HG02588 (cell line): Measurements from ENCODE around the gene SLC37A1.

Experiments
- ATAC-seq: cut with Tn5 transposase; IDR thresholded peaks from one replicate; pipeline ENCODE4 v1.9.1; 2021; ENCODE audit warnings: mild to moderate bottlenecking, moderate library complexity; ENCODE audit not compliant: unreplicated experiment

Gene SLC37A1

DNA sequence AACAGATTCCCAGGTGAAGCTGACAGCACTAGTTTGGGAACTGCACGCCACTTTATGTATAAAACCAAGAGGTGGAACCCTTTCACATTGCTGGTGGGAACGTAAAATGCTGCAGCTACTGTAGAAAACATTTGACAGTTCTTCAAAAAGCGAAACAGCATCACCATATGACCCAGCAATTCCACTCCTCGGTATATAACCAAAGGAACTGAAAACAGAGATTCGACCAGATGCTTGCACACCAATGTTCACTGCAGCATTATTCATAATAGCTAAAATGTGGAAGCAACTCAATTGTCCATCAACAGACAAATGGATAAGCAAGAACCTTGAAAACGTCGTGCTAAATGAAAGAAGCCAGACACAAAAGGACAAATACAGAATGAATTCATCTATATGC, 35.1 kb upstream of the SLC37A1 start:
- ATAC-seq = no peak

DNA sequence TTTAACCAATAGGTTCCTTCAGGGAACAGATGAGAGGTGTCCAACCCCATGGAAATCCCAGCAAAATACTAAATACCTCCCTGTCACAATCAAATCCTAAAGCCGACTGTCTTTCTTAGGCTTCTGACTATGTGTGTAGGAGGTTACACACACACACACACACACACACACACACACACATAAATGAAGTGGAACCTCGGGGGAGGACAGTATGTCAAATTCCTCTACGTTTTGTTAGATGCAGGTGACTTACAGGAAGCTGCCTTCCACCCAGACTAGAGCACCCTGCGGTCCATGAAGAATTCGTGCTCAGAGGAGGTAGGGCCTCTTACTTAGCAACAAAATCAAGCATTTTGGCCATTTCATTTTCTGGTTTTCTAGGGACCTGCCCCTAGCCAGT, 34.1 kb upstream of the SLC37A1 start:
- no peak for ATAC-seq

DNA sequence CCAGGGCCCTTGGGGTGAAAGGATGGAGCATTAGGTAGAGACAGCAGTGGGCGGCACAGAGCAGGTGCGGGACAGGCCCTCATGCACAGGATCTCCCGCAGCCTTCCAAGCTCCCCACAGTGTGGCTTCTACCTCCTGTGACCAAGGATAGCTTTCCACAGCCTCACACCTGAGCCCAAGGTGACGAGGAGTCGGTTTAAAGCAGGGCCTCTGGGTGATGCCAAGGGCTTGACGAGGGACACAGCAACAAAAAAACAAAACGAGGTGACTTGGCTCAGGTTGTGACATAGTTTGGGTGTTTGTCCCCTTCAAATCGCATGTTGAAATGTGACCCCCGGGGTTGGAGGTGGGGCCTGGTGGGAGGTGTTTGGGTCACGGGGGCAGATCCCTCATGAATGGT, 32.9 kb upstream of the SLC37A1 start:
- no peak for ATAC-seq

DNA sequence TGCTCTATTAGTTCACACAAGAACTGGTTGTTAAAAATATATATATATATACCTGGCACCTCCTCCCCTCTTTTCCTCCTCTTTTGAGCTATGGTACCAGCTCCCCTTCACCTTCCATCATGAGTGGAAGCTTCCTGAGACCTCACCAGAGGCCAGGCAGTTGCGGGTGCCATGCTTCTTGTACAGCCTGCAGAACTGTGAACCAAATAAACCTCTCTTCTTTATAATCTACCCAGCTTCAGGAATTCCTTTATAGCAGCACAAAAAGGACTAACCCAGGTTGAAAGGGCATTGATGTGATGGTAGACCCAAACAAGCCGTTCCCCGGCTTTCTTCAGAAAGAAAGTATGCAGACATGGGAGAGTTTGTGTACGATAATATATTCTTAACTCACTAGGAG, 32.5 kb upstream of the SLC37A1 start:
- ATAC-seq = no peak

DNA sequence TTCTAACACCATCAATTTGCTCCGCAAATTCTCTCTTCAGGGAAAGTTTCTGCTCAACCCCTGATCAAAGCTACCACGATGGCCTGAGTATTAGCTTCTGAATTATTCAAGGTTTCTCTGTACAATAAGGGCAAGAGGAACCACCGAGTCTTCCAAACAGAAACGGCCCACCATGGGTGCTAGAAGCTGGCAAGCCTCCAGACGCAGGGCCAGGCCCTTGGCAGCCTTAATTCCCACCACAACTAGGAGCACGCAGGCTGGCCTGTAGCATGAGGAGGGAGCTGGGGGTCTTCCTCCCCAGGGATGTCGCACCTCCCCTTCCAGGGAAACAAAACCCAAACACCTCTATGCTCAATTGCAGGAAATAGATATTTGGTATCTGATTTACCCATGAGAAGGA, 28.7 kb upstream of the SLC37A1 start:
- no peak for ATAC-seq

DNA sequence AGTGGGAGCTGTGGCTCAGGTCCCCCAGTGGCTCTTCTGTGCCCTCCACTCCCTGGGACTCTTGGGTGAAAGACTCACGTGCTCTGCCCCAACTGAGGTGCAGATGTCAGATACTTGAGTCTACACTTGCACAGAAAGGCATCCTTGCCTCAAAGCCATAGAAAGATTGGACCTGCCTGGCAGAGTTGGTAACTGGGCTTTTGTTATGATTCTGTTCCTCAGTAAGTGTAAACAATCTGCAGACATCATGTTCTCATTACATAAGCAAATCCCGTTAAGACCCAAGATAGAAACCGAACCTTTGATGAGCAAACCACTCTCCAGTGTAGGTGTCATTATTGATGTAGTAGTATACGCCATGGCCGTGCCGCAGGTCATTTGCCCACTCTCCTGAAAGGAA, 27.6 kb upstream of the SLC37A1 start:
- no peak for ATAC-seq

DNA sequence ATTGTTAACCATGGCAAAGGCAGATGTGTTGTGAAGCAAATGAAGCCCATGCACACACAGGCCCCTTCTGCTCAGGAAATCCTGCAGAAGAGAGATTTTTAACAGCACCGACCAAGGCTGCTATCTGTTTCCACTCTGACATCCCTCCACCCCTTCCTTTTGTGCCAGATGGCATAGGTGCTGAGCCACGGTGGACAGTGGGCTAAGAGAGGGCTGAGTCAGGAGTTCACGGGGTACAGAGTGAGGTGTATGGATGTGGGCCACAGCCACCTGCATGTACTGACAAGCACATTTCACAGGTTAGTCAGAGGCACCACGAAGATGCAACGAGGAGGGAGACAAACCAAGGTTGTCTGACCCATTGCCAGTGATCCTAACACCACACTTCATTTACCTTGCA, 27.1 kb upstream of the SLC37A1 start:
- ATAC-seq = no peak

DNA sequence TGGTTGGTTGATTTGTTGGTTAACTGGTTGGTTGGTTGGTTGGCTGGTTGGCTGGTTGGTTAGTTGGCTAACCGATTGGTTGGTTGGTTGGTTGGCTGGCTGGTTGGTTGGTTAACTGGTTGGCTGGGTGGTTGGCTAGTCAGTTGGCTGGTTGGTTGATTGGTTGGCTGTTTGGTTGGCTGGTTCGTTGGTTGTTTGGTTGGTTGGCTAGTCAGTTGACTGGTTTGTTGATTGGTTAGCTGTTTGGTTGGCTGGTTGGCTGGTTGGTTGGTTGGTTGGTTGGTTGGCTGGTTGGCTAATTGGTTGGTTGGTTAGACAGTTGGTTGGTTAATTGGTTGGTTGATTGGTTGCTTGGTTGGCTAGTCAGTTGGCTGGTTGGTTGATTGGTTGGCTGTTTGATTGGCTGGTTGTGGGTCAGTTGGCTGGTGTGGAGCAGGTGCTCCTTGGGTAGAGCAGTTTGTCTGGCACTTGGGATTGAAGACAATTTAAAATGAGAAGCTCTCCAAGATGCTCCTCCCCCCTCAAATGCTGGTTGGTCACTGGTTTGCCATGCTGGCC, 24.6 kb upstream of the SLC37A1 start:
- no peak for ATAC-seq

DNA sequence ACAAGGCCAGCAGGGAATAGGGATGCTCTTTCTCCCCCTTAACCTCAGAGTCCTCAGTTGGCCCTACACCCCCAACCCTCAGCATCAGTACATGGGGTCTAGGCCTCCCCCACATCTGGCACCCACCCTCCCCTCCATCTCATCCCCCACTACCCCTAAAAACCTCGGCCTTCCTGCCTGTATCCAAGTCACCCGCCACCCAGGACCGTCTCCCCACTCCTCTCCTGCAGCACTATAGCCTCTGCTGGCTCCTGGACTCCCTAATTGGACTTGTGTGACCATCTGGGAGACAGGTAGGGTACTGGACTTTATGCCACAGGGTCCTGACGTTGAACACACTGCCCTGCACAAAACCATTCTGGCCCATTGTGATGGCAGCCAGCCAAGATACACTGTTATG, 23.7 kb upstream of the SLC37A1 start:
- ATAC-seq = no peak

DNA sequence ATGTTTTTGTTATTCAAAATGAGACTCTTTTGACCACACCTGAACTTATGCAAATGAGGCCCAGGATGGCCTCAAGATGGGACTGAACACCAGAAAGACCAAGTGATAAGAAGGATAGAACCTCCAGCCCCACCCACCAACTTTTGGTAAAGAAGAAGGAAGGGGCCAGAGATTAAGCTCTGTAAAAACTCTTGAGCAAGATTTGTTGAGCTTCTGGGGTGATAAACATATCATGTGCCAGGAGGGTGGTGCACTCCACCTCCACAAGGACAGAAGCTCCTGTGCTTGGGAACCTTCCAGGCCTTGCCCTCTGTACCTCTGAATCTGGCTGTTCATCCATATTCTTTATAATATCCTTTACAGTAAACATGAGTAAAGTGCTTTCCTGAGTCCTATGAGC, 22.9 kb upstream of the SLC37A1 start:
- ATAC-seq = no peak

DNA sequence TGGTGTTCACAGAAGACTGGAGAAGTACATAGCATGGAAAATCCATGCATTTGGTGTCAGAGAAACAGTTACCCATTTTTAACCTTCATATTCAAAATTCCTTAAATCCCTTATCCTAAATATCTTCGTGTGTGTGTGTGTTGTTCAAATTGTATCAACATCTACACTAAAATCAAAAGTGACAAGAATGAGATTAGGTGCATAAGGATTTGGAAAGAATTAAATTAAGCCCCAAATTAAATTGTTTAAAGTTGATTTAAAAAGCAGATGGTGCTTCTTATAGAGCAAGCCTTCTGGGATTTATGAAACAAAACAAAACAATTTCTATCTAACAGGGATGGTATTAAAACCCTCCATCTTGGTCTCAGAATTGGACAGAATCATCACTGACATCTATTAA, 22.3 kb upstream of the SLC37A1 start:
- no peak for ATAC-seq

DNA sequence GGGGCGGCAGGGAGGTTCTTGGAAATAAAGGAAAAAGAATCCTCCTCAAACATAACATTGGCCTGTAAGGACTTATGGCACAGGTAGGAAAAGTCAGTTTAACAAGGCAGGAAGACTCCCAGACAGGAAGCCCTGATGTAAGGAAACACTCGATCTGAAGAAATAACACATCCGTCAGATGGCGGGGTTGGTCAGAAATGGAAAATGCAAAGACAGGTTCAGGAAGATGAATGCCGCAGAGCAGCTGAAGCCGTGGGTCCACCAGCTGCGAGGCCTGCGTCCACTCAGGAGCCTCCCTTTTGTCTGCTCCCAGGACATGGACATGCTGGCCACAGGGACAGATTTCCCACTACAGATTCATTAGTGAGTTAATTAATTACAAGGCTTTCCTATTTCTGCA, 21.5 kb upstream of the SLC37A1 start:
- ATAC-seq = no peak

DNA sequence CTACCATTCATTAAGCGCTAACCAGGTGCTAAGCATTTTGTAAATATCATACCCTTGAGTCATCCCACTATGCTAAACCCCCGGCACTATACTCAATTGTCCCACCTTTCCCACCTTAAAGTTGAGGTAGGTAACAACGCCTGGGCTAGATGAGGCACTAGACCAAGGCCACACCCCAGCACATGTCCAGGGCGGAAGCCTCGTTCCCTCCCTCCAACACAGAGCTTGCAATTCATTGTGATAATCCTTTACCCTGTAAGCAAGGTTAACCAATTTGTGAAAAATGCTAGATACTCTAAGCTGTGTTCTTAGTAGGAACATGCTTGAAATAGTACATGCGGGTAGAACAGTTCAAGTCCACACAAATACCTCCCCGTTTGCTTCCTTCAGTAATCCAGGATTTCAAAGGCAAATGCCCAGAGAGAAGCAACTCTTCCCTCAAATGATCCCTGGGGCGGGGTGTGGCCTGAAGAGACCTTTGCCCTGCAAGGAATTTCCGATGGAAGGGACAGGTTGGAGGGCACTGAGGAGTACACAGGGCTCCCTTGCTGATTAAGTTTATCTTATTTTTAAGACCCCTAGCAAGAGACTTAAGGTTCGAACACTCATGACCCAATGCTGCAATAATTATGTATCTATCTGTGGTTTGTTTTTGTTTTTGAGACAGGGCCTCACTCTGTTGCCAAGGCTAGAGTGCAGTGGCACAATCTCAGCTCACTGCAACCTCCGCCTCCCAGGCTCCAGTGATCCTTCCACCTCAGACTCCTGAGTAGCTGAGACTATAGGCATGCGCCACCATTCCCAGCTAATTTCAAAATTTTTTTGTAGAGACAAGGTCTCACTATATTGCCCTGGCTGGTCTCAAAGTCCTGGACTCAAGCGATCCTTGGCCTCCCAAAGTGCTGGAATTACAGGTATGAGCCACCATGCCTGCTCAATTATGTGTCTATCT, 20.3 kb upstream of the SLC37A1 start:
- no peak for ATAC-seq

DNA sequence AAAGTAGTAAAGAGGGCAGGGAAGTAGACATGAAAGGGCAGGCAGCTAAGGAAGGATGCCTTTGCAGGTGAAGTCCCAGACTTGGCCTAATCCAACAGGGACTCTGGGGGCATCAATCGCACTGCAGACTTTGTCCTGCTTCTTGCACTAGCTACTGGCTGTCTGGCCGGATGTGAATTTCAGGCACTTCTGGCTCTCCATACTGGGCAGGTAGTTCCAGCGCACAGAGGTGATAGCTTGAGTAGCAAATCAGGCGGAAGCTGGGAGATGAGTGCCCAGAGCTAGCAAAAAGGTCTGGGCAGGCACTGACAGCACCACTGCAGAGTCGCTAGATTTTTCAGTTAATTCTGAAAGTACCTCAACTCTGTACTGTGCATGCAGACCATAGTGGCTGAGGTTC, 18.6 kb upstream of the SLC37A1 start:
- ATAC-seq = no peak

DNA sequence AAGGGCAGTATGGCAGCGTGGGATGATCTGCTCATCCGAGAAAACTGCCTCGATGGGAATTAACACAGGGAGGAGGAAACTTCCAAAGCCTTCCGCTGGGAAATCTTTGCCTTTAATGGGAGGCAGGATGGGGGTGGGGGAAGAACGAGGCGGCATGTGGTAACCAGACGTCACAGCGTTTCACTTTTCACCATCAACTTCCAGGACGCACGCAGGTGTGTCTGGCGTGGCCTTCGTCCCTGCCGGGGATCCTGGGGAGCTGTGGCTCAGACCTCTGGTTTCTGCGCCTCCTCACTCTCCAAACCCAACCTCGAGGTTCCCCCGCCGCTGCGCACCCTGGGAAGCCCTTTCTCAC, 17.9 kb upstream of the SLC37A1 start:
- ATAC-seq = peak; percentile 10

DNA sequence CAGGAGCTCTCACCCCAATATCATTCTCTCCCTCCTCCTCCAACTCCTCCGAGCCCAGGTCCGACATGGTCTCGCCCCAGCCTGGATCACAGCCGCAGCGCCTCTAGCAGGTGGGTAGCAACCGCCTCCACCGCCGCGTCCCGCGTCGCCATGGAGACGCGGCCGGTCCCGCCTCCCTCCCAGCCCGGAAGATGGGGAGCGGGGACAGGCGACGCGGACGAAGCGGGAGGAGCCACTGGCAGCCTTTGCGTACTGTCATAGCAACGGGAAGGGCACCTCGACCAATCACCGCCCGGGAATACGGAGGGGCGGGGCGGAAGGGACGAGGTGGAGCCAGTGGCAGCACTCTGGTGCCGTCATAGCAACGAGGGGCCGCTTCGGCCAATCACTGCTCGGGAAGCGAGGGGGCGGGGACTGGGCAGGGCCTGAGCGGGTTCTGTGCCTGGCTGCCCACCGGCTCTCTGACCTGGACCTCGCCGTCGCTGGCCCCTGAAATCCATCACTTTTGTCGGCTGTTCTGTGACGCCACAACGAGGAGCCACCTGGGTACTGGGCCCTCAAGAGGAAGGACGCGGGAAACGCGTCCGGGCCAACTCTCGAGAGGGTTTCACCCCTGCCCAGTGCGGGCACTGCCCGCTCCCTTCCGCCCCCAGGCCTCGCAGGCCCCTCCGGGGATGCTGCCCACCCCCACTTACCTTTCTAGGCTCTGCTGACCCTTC, 17.4 kb upstream of the SLC37A1 start, which contains the start of gene RSPH1:
TSS of gene RSPH1 (minus strand) at position 105 of the 719 bp plus-strand sequence. CDS start at position 67, 38 bp downstream.
- ATAC-seq = peak; percentile 98

DNA sequence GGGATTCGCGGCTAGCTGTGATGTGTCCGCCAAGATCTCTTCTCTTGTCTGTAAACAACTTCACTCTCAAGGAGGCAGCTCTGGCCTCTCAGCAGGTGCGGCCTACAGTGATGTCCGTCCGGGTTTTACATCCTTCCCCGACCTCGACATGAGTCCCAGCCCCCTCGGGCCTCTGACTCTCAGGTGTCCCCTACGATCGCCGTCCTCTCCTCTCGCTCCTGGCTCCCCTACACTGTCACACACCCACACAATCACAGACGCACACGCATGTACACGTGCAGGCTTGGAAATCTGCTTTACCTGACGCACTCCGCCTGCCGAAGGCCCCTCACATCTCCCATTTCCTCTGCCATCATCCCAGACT, 16.8 kb upstream of the SLC37A1 start:
- no peak for ATAC-seq

DNA sequence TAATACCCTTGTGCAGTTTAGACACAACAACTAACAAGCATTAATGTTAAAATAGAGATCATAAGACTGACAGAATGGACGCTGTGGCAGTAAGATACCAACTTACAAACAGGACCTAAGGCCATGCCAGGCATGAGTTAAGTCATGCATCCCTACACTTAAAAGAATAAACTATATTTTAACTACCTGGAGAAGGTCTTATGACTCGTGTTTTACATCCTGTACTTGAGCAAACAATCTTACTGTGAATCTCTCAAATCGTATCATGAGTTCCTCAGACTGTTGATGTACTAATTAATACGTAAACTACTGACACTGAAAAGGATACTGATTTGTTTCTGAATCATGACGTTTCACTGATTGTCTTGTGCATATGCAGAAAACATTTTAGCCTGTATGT, 15.6 kb upstream of the SLC37A1 start:
- ATAC-seq = no peak

DNA sequence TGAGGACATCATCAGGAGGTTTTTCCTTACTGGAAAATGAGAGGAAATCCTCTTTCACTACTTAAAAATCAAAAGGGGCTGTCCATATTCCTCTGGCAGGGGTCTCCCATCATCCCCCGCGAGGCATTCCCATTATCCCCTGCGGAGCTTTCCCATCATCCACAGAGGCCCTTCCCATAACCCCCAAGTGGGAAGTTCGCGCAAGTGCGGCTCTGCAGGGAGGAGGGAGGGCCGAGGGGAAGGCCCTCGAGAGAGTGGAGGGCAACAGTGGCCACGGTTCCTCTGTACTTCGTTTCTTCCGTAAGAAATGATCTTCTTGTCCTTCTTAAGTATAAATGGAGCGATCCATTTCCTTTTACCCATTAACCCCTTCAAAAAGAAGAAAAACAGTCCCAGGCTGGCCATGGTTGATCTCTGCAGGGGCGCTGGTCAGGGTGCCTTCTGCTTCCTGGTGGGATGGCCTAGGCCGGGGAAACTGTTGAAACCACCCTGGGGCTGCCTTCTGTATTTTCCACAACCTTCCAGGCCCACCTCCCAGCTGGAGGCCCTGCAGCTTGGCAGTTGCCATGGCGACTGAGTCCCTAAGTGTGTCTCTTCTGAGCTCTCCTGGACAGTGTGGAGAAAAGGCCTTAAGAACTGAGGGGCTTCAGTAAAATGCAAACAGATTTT, 14.1 kb upstream of the SLC37A1 start:
- ATAC-seq = no peak

DNA sequence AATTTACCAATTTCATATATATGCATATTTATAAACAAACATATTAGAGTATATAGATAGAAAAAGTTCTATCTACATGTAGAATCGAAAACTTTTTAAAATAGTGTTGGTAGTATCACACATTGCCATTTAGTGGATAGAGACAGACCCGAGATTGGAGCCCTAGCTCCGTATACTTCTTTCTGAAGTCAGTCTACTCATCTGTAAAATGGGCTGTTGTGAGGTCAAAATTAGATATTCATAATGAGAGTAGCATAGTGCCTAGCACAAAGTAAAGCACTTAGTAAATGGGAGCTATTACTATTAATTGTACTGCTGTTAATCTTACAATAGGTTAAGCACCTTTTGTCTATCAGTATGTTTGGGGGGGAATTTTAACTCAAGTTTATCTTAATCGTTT, 13.4 kb upstream of the SLC37A1 start:
- ATAC-seq = no peak

DNA sequence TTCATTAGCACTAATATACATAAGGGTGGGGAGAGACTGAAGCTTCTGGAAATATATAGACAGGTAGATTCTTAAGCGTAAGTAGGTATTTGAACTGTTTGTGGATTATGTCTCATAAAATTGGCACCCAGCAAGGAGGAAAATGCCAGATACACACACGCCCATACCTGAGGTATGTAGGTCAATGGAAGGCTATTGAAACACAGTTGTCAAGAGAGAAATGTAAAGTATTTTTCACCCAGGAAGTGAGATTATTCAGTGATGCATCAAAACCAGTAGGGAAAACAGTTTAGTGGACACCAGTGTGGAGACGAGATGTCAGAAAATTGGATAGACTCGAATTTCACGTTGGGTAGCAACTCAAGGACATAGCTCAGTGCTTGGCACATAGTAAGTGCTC, 12.9 kb upstream of the SLC37A1 start:
- no peak for ATAC-seq
